BE2C (cell line): ENCODE measurements around the gene PRPF38A.

Experiments used
- DNase-seq: peaks from one replicate; pipeline ENCODE4 v3.0.0-alpha.2; 2020
- H3K27me3 ChIP-seq: fragments of 250-450 bp; sonication (Bioruptor Pico); 2 replicates; pipeline ENCODE4 v1.5.1; 2020; ENCODE audit warnings: mild to moderate bottlenecking
- H3K36me3 ChIP-seq: fragments of 250-450 bp; sonication (Bioruptor Pico); 2 replicates; pipeline ENCODE4 v1.5.1; 2020; ENCODE audit warnings: mild to moderate bottlenecking
- H3K4me1 ChIP-seq: fragments of 250-450 bp; sonication (Bioruptor Pico); 2 replicates; pipeline ENCODE4 v1.5.1; 2020
- H3K4me3 ChIP-seq: 2 replicates; pipeline ENCODE4 v1.5.1; 2011; ENCODE audit warnings: low read depth, low read length
- H3K9me3 ChIP-seq: fragments of 250-450 bp; sonication (Bioruptor Pico); 2 replicates; pipeline ENCODE4 v1.5.1; 2020
- CTCF ChIP-seq: IDR thresholded peaks from 2 replicates; pipeline ENCODE4 v1.5.1; 2012; ENCODE audit warnings: mild to moderate bottlenecking, low read depth, low read length

The PRPF38A gene

DNA sequence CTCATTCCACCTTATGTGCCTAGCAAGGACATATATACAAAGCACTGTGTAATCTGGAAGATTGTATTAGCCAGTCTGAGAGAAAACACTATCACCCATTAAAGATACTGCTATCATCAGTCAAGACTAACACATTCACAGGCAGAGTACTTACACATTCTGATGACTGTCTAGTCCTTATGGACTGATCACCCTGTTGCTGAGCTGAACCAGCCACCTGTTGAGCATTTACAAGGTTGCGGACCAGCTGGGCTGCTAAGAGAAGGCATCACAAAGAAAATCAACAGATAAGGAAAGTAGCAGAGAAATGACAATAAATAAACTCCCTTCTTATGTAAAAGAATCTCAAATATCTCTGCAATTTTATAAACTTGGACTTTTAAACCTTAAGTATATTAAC is 30.8 kb downstream of the PRPF38A start:
- H3K36me3 ChIP-seq, result peaks cover 3% of the 10 kb centered on the region; the same call in 1 of the 2 replicates
- DNase-seq, result no peak
- no peaks in the 10 kb centered on the region for H3K4me1 ChIP-seq
- no peaks in the 10 kb centered on the region for H3K9me3 ChIP-seq
- no peaks in the 10 kb centered on the region for H3K27me3 ChIP-seq
- no peak for TF ChIP-seq CTCF
- H3K4me3 ChIP-seq, result no peak overlapping the region

GRCh38 chr1:52435650-52436049 is 31.2 kb downstream of the PRPF38A start:
- Histone ChIP-seq H3K4me3 (no peak overlapping the region), H3K36me3 (peaks cover 3% of the 10 kb centered on the region; the same call in 1 of the 2 replicates), H3K9me3 (no peaks in the 10 kb centered on the region), H3K4me1 (no peaks in the 10 kb centered on the region), H3K27me3 (no peaks in the 10 kb centered on the region)
- no peak for DNase-seq
- TF ChIP-seq CTCF, result no peak

- no peaks in the 10 kb centered on the region for H3K36me3 ChIP-seq
- TF ChIP-seq CTCF, result no peak
Observed at GRCh38 chr1:52436817-52437216, 32.4 kb downstream of the PRPF38A start.

DNA sequence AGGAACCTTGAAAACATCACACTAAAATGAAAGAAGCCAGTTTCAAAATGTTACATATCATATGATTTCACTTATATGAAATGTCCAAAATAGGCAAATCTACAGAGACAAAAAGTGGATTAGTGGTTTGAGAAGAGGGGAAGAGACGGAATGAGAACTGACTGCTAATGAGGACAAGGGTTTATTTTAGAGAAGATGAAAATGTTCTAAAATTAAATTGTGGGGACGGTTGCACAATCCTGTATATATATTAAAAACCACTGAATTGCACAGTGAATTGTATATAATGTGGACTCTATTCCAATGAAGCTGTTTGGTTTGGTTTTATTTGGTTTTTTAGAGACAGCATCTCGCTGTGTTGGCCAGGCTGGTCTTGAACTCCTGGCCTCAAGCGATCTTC is 35.6 kb downstream of the PRPF38A start:
- no peaks in the 10 kb centered on the region for H3K9me3 ChIP-seq
- TF ChIP-seq CTCF, result no peak
- H3K36me3 ChIP-seq, result no peaks in the 10 kb centered on the region
- no peaks in the 10 kb centered on the region for H3K4me1 ChIP-seq
- DNase-seq, result no peak
- no peaks in the 10 kb centered on the region for H3K27me3 ChIP-seq
- H3K4me3 ChIP-seq, result no peak overlapping the region

More at GRCh38 chr1:52436817-52437216, 32.4 kb downstream of the PRPF38A start:
- DNase-seq, result no peak
- no peaks in the 10 kb centered on the region for H3K27me3 ChIP-seq
- H3K9me3 ChIP-seq, result no peaks in the 10 kb centered on the region
- no peak overlapping the region for H3K4me3 ChIP-seq
- H3K4me1 ChIP-seq, result no peaks in the 10 kb centered on the region

- Histone ChIP-seq H3K4me3 (no peak overlapping the region), H3K36me3 (no peaks in the 10 kb centered on the region; the same call in 1 of the 2 replicates), H3K9me3 (no peaks in the 10 kb centered on the region), H3K4me1 (no peaks in the 10 kb centered on the region), H3K27me3 (no peaks in the 10 kb centered on the region)
- no peak for DNase-seq
- TF ChIP-seq CTCF, result no peak
Observed at GRCh38 chr1:52444463-52444862, 40.1 kb downstream of the PRPF38A start.

- no peak for DNase-seq
- H3K36me3 ChIP-seq, result no peaks in the 10 kb centered on the region
- no peak overlapping the region for H3K4me3 ChIP-seq
- TF ChIP-seq CTCF, result no peak
- H3K9me3 ChIP-seq, result no peaks in the 10 kb centered on the region
- no peaks in the 10 kb centered on the region for H3K27me3 ChIP-seq
- no peaks in the 10 kb centered on the region for H3K4me1 ChIP-seq
Observed at GRCh38 chr1:52454127-52454526, 49.7 kb downstream of the PRPF38A start.
